Ascending aorta (tissue), 2 donors: ENCODE data around the gene CBLN3. TPM values are rescaled to one million over a fixed set of nuclear protein-coding genes. Genes with fewer than 3 reads are reported as not detected.

Experiments used
- DNase-seq, 2 donors: peaks; one replicate each; pipeline ENCODE4 v3.0.0-alpha.2; 2019; ENCODE audit warnings: low spot score in 2 of 2
- H3K27ac ChIP-seq, 2 donors: fragments of 200-600 bp; sonication (generic); one replicate each; pipeline ENCODE4 v1.5.1; 2016 to 2017; ENCODE audit warnings: mild to moderate bottlenecking in 1 of 2
- H3K27me3 ChIP-seq: fragments of 200-600 bp; sonication (generic); one replicate; pipeline ENCODE4 v1.5.1; 2017
- H3K36me3 ChIP-seq, 2 donors: fragments of 200-600 bp; sonication (generic); one replicate each; pipeline ENCODE4 v1.5.1; 2016
- H3K4me1 ChIP-seq, 2 donors: fragments of 200-600 bp; sonication (generic); one replicate each; pipeline ENCODE4 v1.5.1; 2016 to 2017; ENCODE audit warnings: mild to moderate bottlenecking in 1 of 2
- H3K4me3 ChIP-seq, 2 donors: fragments of 200-600 bp; sonication (generic); one replicate each; pipeline ENCODE4 v1.5.1; 2016 to 2017; ENCODE audit warnings: mild to moderate bottlenecking in 1 of 2
- H3K9me3 ChIP-seq, 2 donors: fragments of 200-600 bp; sonication (generic); one replicate each; pipeline ENCODE4 v1.5.1; 2016
- CTCF ChIP-seq, 3 experiments: fragments of 200-600 bp in 2 of 3; fragments of 450-650 bp in 1 of 3; sonication (generic) in 2 of 3; IDR thresholded peaks; one replicate each; pipeline ENCODE4 v1.5.1; 2016 to 2019; ENCODE audit warnings: antibody characterized with exemption in 3 of 3, mild to moderate bottlenecking in 1 of 3, moderate library complexity in 1 of 3
- intact Hi-C: fragments of 100-400 bp; cut with DNase I; formaldehyde crosslinking; loops from one replicate; pipeline ENCODE4 v1.15.1; 2023
- total RNA-seq: library from RNA; depleted of rRNA; stranded (reverse); fragments of >200 nt; gene quantifications from one replicate; pipeline ENCODE4 v1.1.0, GENCODE V29; 2016

The CBLN3 gene
- total RNA-seq, 1 donor from 2014 or later: 2.2 TPM

- Histone ChIP-seq H3K4me1 (no peaks in the 10 kb centered on the region), H3K27ac (no peak overlapping the region), H3K36me3 (peaks cover 0 to 7% of the 10 kb centered on the region in 2 donors), H3K9me3 (no peaks in the 10 kb centered on the region), H3K27me3 (no peaks in the 10 kb centered on the region), H3K4me3 (no peak overlapping the region)
- DNase-seq: no peak
- intact Hi-C loops: no loop called here
- TF ChIP-seq CTCF (IDR thresholded peaks at IDR 0.05): no peak
Measured at GRCh38 chr14:24381363-24382063, 48.0 kb downstream of the CBLN3 start.

- DNase-seq: no peak
- H3K4me1 ChIP-seq: no peaks in the 10 kb centered on the region
- no peaks in the 10 kb centered on the region for H3K27me3 ChIP-seq
- no peak overlapping the region for H3K4me3 ChIP-seq
- TF ChIP-seq CTCF (IDR thresholded peaks at IDR 0.05): no peak
- H3K27ac ChIP-seq: no peak overlapping the region
- H3K9me3 ChIP-seq: no peaks in the 10 kb centered on the region
- intact Hi-C loops: no loop called here
- peaks cover 0 to 21% of the 10 kb centered on the region in 2 donors for H3K36me3 ChIP-seq
Measured at GRCh38 chr14:24379907-24380730, 49.3 kb downstream of the CBLN3 start.

- no peak for DNase-seq
- Histone ChIP-seq H3K27ac (no peak overlapping the region), H3K9me3 (no peaks in the 10 kb centered on the region), H3K4me1 (no peaks in the 10 kb centered on the region), H3K36me3 (peaks cover 3 to 26% of the 10 kb centered on the region in 2 donors), H3K27me3 (no peaks in the 10 kb centered on the region), H3K4me3 (no peak overlapping the region)
- intact Hi-C loops: no loop called here
- no peak for TF ChIP-seq CTCF (IDR thresholded peaks at IDR 0.05)
Measured at GRCh38 chr14:24378981-24379906, 50.2 kb downstream of the CBLN3 start.

GRCh38 chr14:24378327-24378726, 51.1 kb downstream of the CBLN3 start:
- Histone ChIP-seq H3K4me1 (no peaks in the 10 kb centered on the region), H3K9me3 (no peaks in the 10 kb centered on the region), H3K27me3 (no peaks in the 10 kb centered on the region), H3K27ac (no peak overlapping the region), H3K36me3 (peaks cover 3 to 36% of the 10 kb centered on the region in 2 donors), H3K4me3 (no peak overlapping the region)
- no peak for DNase-seq
- intact Hi-C loops: no loop called here
- no peak for TF ChIP-seq CTCF (IDR thresholded peaks at IDR 0.05)

- H3K4me1 ChIP-seq: no peaks in the 10 kb centered on the region
- H3K27me3 ChIP-seq: no peaks in the 10 kb centered on the region
- no peak overlapping the region for H3K27ac ChIP-seq
- TF ChIP-seq CTCF (IDR thresholded peaks at IDR 0.05): no peak
- H3K36me3 ChIP-seq: peaks cover 3 to 42% of the 10 kb centered on the region in 2 donors
- H3K9me3 ChIP-seq: no peaks in the 10 kb centered on the region
- intact Hi-C loops: no loop called here
- DNase-seq: no peak
- H3K4me3 ChIP-seq: no peak overlapping the region
Measured at GRCh38 chr14:24377657-24378056, 51.8 kb downstream of the CBLN3 start.
